Activated CD8-positive, alpha-beta T cell treated with anti-CD3 and anti-CD28 coated beads for 36 hours (primary cell): ENCODE results near the gene ZMYND8. TPM values are rescaled to one million over a fixed set of nuclear protein-coding genes. Genes with fewer than 3 reads are reported as not detected.

ENCODE experiments used
- ATAC-seq: fragments of 200-7000 bp; cut with Tn5 transposase; one replicate; pipeline ENCODE4 v1.10.0; 2021; ENCODE audit warnings: mild to moderate bottlenecking, moderate library complexity
- CTCF ChIA-PET: fragments of 350-600 bp; sonication (Branson Sonifier 250); formaldehyde crosslinking; loops from one replicate; lab custom pipeline; 2021; ENCODE audit warnings: antibody characterized with exemption; lab: Charles Lee
- POLR2A ChIA-PET: fragments of 350-600 bp; sonication (Branson Sonifier 250); formaldehyde crosslinking; loops from one replicate; lab custom pipeline; 2021; ENCODE audit warnings: antibody characterized with exemption; lab: Charles Lee
- DNase-seq: peaks from one replicate; pipeline ENCODE4 v3.0.0-alpha.2; 2020
- H3K27ac Mint-ChIP-seq: one replicate; pipeline ENCODE4 v1.8.0; 2021; ENCODE audit warnings: mild to moderate bottlenecking, mixed read lengths
- H3K27me3 Mint-ChIP-seq: one replicate; pipeline ENCODE4 v1.8.0; 2021; ENCODE audit warnings: mixed read lengths
- H3K36me3 Mint-ChIP-seq: one replicate; pipeline ENCODE4 v1.8.0; 2021; ENCODE audit warnings: low read depth, mixed read lengths
- H3K4me1 Mint-ChIP-seq: one replicate; pipeline ENCODE4 v1.8.0; 2021; ENCODE audit warnings: low read depth, mixed read lengths
- H3K4me3 Mint-ChIP-seq: one replicate; pipeline ENCODE4 v1.8.0; 2021; ENCODE audit warnings: mild to moderate bottlenecking, moderate library complexity, mixed read lengths
- H3K9me3 Mint-ChIP-seq: one replicate; pipeline ENCODE4 v1.8.0; 2021; ENCODE audit warnings: mixed read lengths
- intact Hi-C: fragments of 100-400 bp; cut with micrococcal nuclease; formaldehyde crosslinking; loops from one replicate; pipeline ENCODE4 v1.10.0; 2022
- total RNA-seq, 2 experiments: library from RNA; stranded (reverse); gene quantifications; one replicate each; pipeline ENCODE4 v1.2.3, GENCODE V29; 2021
- TF ChIP-seq, protein P1 (sequence below): fragments of 200-600 bp; IDR thresholded peaks from one replicate; pipeline ENCODE4 v1.8.0; 2022; ENCODE audit warnings: antibody characterized with exemption, mild to moderate bottlenecking

Gene ZMYND8
- total RNA-seq, 2 experiments from 2014 or later = 31.9 to 33.4 TPM

DNA sequence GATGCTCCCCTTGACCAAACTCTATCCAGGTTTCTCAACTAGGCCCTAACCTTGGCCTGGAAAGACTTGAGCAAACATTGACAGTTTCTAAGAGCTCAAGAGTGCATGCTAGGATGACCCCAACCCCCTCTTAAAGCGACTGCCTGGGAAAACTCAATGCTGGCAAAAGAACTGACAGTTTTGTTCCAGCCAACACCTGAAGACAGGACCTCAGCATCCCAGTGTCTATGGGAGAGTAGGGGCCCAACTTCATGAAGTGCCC, 119.9 kb downstream of the ZMYND8 start:
- Mint-ChIP-seq H3K36me3 (peaks cover 31% of the 10 kb centered on the region), H3K9me3 (no peaks in the 10 kb centered on the region), H3K4me3 (no peak overlapping the region), H3K27me3 (no peaks in the 10 kb centered on the region), H3K4me1 (no peaks in the 10 kb centered on the region), H3K27ac (peak overlapping the region; percentile 34)
- intact Hi-C loops = no loop called here
- no peak for DNase-seq
- ChIA-PET POLR2A (no interaction called here), CTCF (no interaction called here)
- TF ChIP-seq, protein P1, sequence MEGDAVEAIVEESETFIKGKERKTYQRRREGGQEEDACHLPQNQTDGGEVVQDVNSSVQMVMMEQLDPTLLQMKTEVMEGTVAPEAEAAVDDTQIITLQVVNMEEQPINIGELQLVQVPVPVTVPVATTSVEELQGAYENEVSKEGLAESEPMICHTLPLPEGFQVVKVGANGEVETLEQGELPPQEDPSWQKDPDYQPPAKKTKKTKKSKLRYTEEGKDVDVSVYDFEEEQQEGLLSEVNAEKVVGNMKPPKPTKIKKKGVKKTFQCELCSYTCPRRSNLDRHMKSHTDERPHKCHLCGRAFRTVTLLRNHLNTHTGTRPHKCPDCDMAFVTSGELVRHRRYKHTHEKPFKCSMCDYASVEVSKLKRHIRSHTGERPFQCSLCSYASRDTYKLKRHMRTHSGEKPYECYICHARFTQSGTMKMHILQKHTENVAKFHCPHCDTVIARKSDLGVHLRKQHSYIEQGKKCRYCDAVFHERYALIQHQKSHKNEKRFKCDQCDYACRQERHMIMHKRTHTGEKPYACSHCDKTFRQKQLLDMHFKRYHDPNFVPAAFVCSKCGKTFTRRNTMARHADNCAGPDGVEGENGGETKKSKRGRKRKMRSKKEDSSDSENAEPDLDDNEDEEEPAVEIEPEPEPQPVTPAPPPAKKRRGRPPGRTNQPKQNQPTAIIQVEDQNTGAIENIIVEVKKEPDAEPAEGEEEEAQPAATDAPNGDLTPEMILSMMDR = no peak
- no peak for ATAC-seq

DNA sequence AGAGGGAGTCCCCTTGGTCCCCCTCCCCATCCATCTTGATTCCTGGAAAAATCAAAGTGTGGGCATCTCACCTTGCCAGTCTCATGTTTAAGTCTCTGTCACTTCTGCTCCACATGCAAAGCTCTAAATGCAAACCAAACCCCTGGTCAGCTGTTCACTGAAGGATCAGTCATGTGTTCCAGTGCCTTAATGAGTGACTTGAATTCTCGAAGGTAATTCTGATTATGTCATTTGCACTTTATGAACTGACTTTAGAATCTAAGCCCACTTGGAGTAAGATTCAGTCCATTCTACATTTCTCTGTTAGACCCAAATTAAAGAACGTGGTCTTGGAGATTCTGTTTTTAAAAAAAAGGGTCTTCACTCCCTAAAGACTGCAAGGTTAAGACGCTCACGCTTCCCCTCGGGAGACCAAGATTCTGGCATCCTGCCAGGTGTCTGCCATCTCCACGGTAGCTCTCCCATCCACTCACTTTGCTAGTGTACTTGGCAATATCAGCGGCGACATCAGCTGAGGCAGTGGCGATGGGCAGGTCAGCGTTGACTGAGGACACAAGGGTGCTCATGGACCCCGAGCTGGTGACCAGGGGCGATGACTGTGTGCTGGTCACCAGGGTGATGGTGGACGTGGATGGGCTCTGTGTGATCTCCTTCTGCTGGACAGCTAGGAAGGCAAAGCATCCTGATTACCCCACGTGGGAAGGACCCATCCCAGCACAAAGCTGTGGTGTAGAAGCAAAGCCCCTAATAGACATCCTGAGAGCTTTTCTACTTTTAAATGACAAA, 120.5 kb downstream of the ZMYND8 start:
- no peaks in the 10 kb centered on the region for H3K4me1 Mint-ChIP-seq
- ChIA-PET CTCF (interaction anchor here (0.6 kb wide), 1 partner anchor 134 kb away, joined by 3 read pairs; no protein-coding TSS in a partner anchor), POLR2A (no interaction called here)
- H3K9me3 Mint-ChIP-seq = no peaks in the 10 kb centered on the region
- no peak for DNase-seq
- no peak overlapping the region for H3K4me3 Mint-ChIP-seq
- peaks cover 29% of the 10 kb centered on the region for H3K36me3 Mint-ChIP-seq
- TF ChIP-seq, protein P1 = no peak
- no peak overlapping the region for H3K27ac Mint-ChIP-seq
- intact Hi-C loops = no loop called here
- H3K27me3 Mint-ChIP-seq = no peaks in the 10 kb centered on the region
- ATAC-seq = no peak

DNA sequence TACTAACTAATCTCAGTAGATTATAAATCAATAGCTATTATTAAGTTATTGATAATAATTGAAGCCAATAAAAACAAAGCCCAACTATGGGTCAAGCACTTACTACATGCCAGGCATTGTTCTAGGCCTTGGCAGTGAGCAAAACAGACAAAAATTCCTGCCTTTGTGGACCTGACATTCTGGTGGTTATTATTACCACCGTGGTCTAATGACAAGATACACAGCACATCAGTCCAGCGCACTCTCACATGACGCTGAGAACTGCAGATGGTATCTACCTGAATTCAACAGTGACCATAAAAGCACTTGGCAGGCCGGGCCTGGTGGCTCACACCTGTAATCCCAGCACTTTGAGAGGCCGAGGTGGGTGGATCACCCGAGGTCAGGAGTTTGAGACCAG, 121.4 kb downstream of the ZMYND8 start:
- intact Hi-C loops = no loop called here
- Mint-ChIP-seq H3K27me3 (no peaks in the 10 kb centered on the region), H3K4me1 (peaks cover 2% of the 10 kb centered on the region), H3K27ac (no peak overlapping the region), H3K9me3 (no peaks in the 10 kb centered on the region), H3K4me3 (no peak overlapping the region), H3K36me3 (peaks cover 32% of the 10 kb centered on the region)
- TF ChIP-seq, protein P1 = no peak
- DNase-seq (no peak), ATAC-seq (no peak)
- CTCF ChIA-PET = interaction anchor here (0.9 to 1.3 kb wide), 4 partner anchors 16 to 149 kb away, joined by 3 to 6 read pairs (median 4); no protein-coding TSS in a partner anchor
- POLR2A ChIA-PET = interaction anchor here (0.5 to 0.6 kb wide), 2 partner anchors 9 to 97 kb away, joined by 3 read pairs; no protein-coding TSS in a partner anchor

DNA sequence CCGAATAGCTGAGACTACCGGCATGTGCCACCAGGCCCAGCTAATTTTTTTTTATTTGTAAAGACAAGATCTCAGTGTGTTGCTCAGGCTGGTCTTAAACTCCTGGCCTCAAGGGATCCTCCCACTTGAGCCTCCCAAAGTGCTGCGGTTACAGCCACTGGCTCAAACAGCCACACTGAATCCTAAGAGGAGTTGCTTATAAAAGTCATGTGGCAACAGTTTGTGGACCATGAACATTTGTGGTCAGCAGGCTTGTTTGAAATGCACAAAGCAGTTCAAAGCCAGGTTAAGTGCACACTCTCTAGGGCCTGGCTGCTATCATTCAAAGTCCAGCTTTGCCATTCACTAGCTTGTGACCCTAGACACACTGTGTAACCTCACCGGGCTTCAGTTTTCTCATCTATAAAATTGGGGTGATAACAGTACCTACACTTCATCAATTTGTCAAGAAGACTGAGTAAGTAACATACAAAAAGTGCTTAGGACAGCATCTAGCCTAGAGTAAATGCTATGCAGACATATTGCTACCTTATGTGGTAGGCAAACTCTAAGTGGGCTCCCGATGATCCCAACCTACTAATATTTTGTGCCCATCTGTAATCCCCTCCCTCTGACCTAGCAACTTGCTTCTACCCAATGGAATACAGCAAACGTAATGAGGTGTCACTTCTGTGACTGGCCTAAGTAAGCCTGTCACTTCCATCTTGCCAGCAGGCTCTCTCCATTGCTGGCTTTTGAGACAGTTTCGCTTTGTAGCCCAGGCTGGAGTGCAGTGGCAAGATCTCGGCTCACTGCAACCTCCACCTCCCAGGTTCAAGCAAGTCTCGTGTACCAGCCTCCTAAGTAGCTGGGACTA, 122.9 kb downstream of the ZMYND8 start:
- no peak for DNase-seq
- Mint-ChIP-seq H3K36me3 (peaks cover 35% of the 10 kb centered on the region), H3K27ac (no peak overlapping the region), H3K4me1 (peaks cover 2% of the 10 kb centered on the region), H3K9me3 (no peaks in the 10 kb centered on the region), H3K4me3 (no peak overlapping the region), H3K27me3 (no peaks in the 10 kb centered on the region)
- TF ChIP-seq, protein P1 = no peak
- no peak for ATAC-seq
- ChIA-PET POLR2A (interaction anchor here (0.6 kb wide), 1 partner anchor 32 kb away, joined by 3 read pairs; no protein-coding TSS in a partner anchor), CTCF (interaction anchor here (0.5 to 1.4 kb wide), 5 partner anchors 14 to 416 kb away, joined by 3 to 5 read pairs (median 4); no protein-coding TSS in a partner anchor)
- intact Hi-C loops = no loop called here
